Hepatocyte (in vitro differentiated cells): ENCODE measurements around the gene HNF1B. TPM values are rescaled to one million over a fixed set of nuclear protein-coding genes. Genes with fewer than 3 reads are reported as not detected.
A peak's percentile ranks its signal among the peaks of the same experiment; 100 is the strongest.

ENCODE experiments used
- DNase-seq: peaks from one replicate; pipeline ENCODE4 v3.0.0-alpha.2; 2016; ENCODE audit warnings: low spot score
- H2AFZ ChIP-seq: fragments of 200-600 bp; sonication (generic); 2 replicates; pipeline ENCODE4 v1.6.0; 2016; ENCODE audit warnings: antibody characterized with exemption, mild to moderate bottlenecking
- H3K27ac ChIP-seq: fragments of 200-600 bp; sonication (generic); 2 replicates; pipeline ENCODE4 v1.5.1; 2016; ENCODE audit warnings: mild to moderate bottlenecking
- H3K27me3 ChIP-seq: fragments of 200-600 bp; sonication (generic); 2 replicates; pipeline ENCODE4 v1.6.1; 2016
- H3K36me3 ChIP-seq: fragments of 200-600 bp; sonication (generic); replicated peaks from 2 replicates; pipeline ENCODE4 v1.5.1; 2016; ENCODE audit warnings: low read depth; ENCODE audit not compliant: insufficient read depth
- H3K4me1 ChIP-seq: fragments of 200-600 bp; sonication (generic); 2 replicates; pipeline ENCODE4 v1.5.1; 2016; ENCODE audit warnings: mild to moderate bottlenecking, moderate library complexity; ENCODE audit not compliant: insufficient read depth
- H3K4me2 ChIP-seq: fragments of 200-600 bp; sonication (generic); 2 replicates; pipeline ENCODE4 v1.6.0; 2016
- H3K4me3 ChIP-seq: fragments of 200-600 bp; sonication (generic); 2 replicates; pipeline ENCODE4 v1.5.1; 2016; ENCODE audit warnings: mild to moderate bottlenecking
- H3K79me2 ChIP-seq: fragments of 200-600 bp; sonication (generic); 2 replicates; pipeline ENCODE4 v1.6.0; 2017; ENCODE audit warnings: mild to moderate bottlenecking
- H3K9me2 ChIP-seq: fragments of 200-600 bp; sonication (generic); replicated peaks from 2 replicates; pipeline ENCODE4 v1.6.0; 2017; ENCODE audit warnings: mild to moderate bottlenecking; ENCODE audit not compliant: insufficient read depth
- H3K9me3 ChIP-seq: fragments of 200-600 bp; sonication (generic); 2 replicates; pipeline ENCODE4 v1.5.1; 2016; ENCODE audit warnings: low read depth, mild to moderate bottlenecking
- H4K20me1 ChIP-seq: fragments of 200-600 bp; sonication (generic); 2 replicates; pipeline ENCODE4 v1.6.0; 2016; ENCODE audit warnings: mild to moderate bottlenecking; ENCODE audit not compliant: insufficient read depth, poor library complexity, severe bottlenecking
- EZH2 ChIP-seq: fragments of 200-600 bp; sonication (generic); IDR thresholded peaks from 2 replicates; pipeline ENCODE4 v1.6.1; 2016; ENCODE audit warnings: antibody characterized with exemption, mild to moderate bottlenecking, borderline replicate concordance
- EZH2phosphoT487 ChIP-seq: fragments of 200-600 bp; sonication (generic); IDR thresholded peaks from one replicate; pipeline ENCODE4 v1.6.1; 2018; ENCODE audit warnings: antibody characterized with exemption, mild to moderate bottlenecking, low read depth, moderate library complexity; ENCODE audit not compliant: unreplicated experiment, severe bottlenecking
- WGBS: methylation state at CpG from one replicate; pipeline ENCODE4 v1.1.6; 2016; ENCODE audit warnings: low lambda C conversion rate; ENCODE audit errors: missing lambda C conversion rate; 5-methylcytosine and 5-hydroxymethylcytosine counted together
- polyA plus RNA-seq: library from polyadenylated mRNA; unstranded; fragments of >200 nt; fragmentation: Nextera tagmentation; extraction: Ambion mirVana; gene quantifications from 2 replicates; pipeline ENCODE4 v1.2.1, GENCODE V29; 2016
- total RNA-seq: library from RNA; depleted of rRNA; stranded (reverse); fragments of >200 nt; gene quantifications from 2 replicates; pipeline ENCODE4 v1.2.3, GENCODE V29; 2014
- TF ChIP-seq, protein P1 (sequence below): fragments of 200-600 bp; sonication (generic); IDR thresholded peaks from 2 replicates; pipeline ENCODE4 v1.5.1; 2016; ENCODE audit warnings: antibody characterized with exemption, mild to moderate bottlenecking; ENCODE audit not compliant: poor library complexity

Gene HNF1B
- total and polyA plus RNA-seq, 2 experiments from 2014 or later = 8.8 to 18.2 TPM

DNA sequence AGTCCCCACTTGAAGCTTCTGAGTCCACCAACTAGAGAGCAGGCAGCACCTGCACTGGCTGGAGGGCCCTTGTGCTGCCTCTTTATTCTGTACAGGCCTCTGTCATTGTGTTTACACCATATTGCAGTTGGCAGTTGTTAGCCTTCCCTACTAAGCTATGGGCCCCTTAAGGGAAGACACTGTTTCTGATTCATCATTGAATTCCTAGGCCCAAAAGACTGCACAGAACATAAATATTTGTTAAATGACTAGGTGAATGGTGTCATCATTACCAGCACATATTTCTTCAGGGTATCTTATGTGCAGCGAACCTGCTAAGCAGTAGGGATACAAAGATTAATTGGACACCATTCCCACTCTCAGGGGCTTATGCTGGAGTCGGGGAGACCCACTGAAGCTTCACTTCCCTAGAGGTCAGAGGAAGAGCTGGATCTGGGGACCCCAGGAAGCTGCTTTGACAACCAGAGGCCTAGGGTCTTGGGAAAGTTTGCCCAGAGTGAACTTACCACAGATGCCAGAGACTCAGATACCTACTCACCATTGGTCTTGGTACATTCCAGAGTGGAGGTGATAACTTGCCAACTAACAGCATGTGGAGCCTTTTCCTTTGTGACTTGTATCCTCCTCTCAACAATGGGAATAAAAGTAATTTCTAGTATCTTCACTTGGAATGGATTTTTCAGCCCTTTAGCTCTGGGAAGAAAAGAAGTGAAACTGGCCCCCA lies 72.9 kb downstream of the HNF1B start:
- TF ChIP-seq EZH2 (no peak), EZH2phosphoT487 (no peak)
- TF ChIP-seq, protein P1, sequence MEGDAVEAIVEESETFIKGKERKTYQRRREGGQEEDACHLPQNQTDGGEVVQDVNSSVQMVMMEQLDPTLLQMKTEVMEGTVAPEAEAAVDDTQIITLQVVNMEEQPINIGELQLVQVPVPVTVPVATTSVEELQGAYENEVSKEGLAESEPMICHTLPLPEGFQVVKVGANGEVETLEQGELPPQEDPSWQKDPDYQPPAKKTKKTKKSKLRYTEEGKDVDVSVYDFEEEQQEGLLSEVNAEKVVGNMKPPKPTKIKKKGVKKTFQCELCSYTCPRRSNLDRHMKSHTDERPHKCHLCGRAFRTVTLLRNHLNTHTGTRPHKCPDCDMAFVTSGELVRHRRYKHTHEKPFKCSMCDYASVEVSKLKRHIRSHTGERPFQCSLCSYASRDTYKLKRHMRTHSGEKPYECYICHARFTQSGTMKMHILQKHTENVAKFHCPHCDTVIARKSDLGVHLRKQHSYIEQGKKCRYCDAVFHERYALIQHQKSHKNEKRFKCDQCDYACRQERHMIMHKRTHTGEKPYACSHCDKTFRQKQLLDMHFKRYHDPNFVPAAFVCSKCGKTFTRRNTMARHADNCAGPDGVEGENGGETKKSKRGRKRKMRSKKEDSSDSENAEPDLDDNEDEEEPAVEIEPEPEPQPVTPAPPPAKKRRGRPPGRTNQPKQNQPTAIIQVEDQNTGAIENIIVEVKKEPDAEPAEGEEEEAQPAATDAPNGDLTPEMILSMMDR = no peak
- Histone ChIP-seq H3K36me3 (no peaks in the 10 kb centered on the region), H3K9me2 (no peaks in the 10 kb centered on the region), H3K4me1 (peaks cover 34% of the 10 kb centered on the region), H3K9me3 (no peaks in the 10 kb centered on the region), H3K27me3 (no peaks in the 10 kb centered on the region), H3K4me3 (no peak overlapping the region), H3K27ac (peak overlapping the region; percentile 94), H3K4me2 (no peak overlapping the region), H4K20me1 (no peaks in the 10 kb centered on the region), H3K79me2 (no peaks in the 10 kb centered on the region), H2AFZ (no peak overlapping the region)
- DNase-seq = no peak
- WGBS = 71% methylated on average over 2 of the region's 2 CpGs

DNA sequence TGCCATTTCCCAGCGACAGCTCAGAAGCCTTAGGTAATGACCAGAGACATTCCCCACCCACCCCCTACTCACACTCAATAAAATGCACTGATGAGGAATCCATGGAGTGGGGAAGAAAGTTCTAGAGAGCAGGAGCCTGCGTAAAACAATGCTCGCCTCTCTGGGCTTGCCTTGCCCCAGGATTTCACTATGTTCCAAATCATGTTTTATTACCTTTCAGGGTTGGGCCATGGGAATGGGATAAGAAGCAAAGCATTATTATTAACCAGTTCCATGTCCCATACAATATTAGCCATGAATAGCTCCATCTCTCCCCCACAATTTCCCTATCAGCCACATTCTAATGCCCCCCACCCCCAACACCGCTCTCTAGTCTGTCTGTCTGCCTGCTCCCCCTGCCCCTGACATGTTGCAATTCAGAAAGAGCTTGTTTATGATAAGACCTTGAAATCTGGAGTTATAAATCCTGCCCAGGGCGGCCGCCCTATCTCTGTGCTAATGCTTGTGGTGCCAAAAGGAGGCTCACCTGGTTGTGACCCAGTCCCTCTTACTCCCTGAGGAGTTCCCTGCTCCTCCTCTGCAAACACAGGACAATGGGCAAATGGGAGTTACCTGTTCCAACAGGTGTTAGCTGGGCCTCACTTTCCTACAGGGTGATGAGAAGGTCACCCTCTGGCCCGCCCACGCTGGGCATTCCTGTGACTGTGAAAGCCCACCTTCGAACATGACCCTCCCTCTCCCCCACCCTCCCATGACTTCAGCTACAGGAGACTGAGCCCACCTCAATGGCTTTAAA lies 73.6 kb downstream of the HNF1B start:
- no peak overlapping the region for H3K4me2 ChIP-seq
- H4K20me1 ChIP-seq = no peaks in the 10 kb centered on the region
- no peaks in the 10 kb centered on the region for H3K79me2 ChIP-seq
- H3K9me2 ChIP-seq = no peaks in the 10 kb centered on the region
- H2AFZ ChIP-seq = no peak overlapping the region
- no peaks in the 10 kb centered on the region for H3K36me3 ChIP-seq
- 59% methylated on average over 8 of the region's 9 CpGs for WGBS
- peaks cover 27% of the 10 kb centered on the region for H3K4me1 ChIP-seq
- peak; percentile 65 for DNase-seq
- no peaks in the 10 kb centered on the region for H3K9me3 ChIP-seq
- no peaks in the 10 kb centered on the region for H3K27me3 ChIP-seq
- no peak overlapping the region for H3K4me3 ChIP-seq
- peak overlapping the region; percentile 94 for H3K27ac ChIP-seq
- TF ChIP-seq, protein P1 = no peak
- no peak for TF ChIP-seq EZH2
- TF ChIP-seq EZH2phosphoT487 = no peak

GRCh38 chr17:37667039-37667438 lies 77.8 kb downstream of the HNF1B start:
- no peaks in the 10 kb centered on the region for H4K20me1 ChIP-seq
- 86% methylated on average over 1 of the region's 1 CpG for WGBS
- no peaks in the 10 kb centered on the region for H3K9me2 ChIP-seq
- H3K79me2 ChIP-seq = no peaks in the 10 kb centered on the region
- no peaks in the 10 kb centered on the region for H3K36me3 ChIP-seq
- no peak overlapping the region for H3K27ac ChIP-seq
- no peak for DNase-seq
- H2AFZ ChIP-seq = no peak overlapping the region
- no peak overlapping the region for H3K4me3 ChIP-seq
- H3K27me3 ChIP-seq = no peaks in the 10 kb centered on the region
- peaks cover 16% of the 10 kb centered on the region for H3K4me1 ChIP-seq
- H3K9me3 ChIP-seq = no peaks in the 10 kb centered on the region
- H3K4me2 ChIP-seq = no peak overlapping the region
- TF ChIP-seq EZH2phosphoT487 (no peak), EZH2 (no peak)
- TF ChIP-seq, protein P1 = no peak
